H1 (cell line): ENCODE measurements around the gene ITGAE. TPM values are rescaled to one million over a fixed set of nuclear protein-coding genes. Genes with fewer than 3 reads are reported as not detected.

Experiments used
- CTCF ChIA-PET: fragments of 300-600 bp; sonication (Branson Sonifier 250); formaldehyde crosslinking; loops from one replicate; lab custom pipeline; 2021; ENCODE audit not compliant: partially characterized antibody; lab: Charles Lee
- POLR2A ChIA-PET: fragments of 300-600 bp; sonication (Branson Sonifier 250); formaldehyde crosslinking; loops from one replicate; lab custom pipeline; 2021; ENCODE audit warnings: inconsistent platforms; ENCODE audit not compliant: partially characterized antibody; lab: Charles Lee
- DNase-seq, 2 experiments: peaks; one replicate each; pipeline versions ENCODE4 v3.0.0 to v3.0.0-alpha.2; 2010 to 2022; ENCODE audit warnings: low spot score in 2 of 2, low read depth in 1 of 2, mixed read lengths in 1 of 2
- FAIRE-seq: peaks from 2 replicates; lab custom pipeline; 2011; peaks lifted over from hg19 to GRCh38; lab: Jason Lieb, UNC
- H2AFZ ChIP-seq: 2 replicates; pipeline ENCODE4 v1.8.1; 2012; ENCODE audit warnings: low read length, inconsistent platforms
- H2AK5ac ChIP-seq: 2 replicates; pipeline ENCODE4 v1.6.1; 2013; ENCODE audit warnings: low read depth, low read length
- H2BK120ac ChIP-seq: replicated peaks from 2 replicates; pipeline ENCODE3; 2013; ENCODE audit warnings: low read depth, low read length, inconsistent platforms
- H2BK12ac ChIP-seq: 2 replicates; pipeline ENCODE4 v1.6.1; 2013; ENCODE audit warnings: low read depth, low read length
- H2BK15ac ChIP-seq: 2 replicates; pipeline ENCODE4 v1.6.1; 2013; ENCODE audit warnings: low read length
- H2BK20ac ChIP-seq: 2 replicates; pipeline ENCODE4 v1.6.1; 2013; ENCODE audit warnings: low read length
- H2BK5ac ChIP-seq: 2 replicates; pipeline ENCODE4 v1.6.1; 2013; ENCODE audit warnings: low read depth, low read length
- H3K14ac ChIP-seq: 2 replicates; pipeline ENCODE4 v1.6.1; 2013; ENCODE audit warnings: inconsistent platforms; ENCODE audit not compliant: insufficient read length
- H3K18ac ChIP-seq: 2 replicates; pipeline ENCODE4 v1.6.1; 2013; ENCODE audit warnings: low read length; ENCODE audit errors: extremely low read depth
- H3K23ac ChIP-seq: 2 replicates; pipeline ENCODE4 v1.6.1; 2013; ENCODE audit warnings: inconsistent platforms; ENCODE audit not compliant: insufficient read length
- H3K23me2 ChIP-seq: 2 replicates; pipeline ENCODE4 v1.6.1; 2013; ENCODE audit warnings: low read depth, low read length
- H3K27ac ChIP-seq: 2 replicates; pipeline ENCODE4 v1.6.1; 2011; ENCODE audit warnings: low read depth, low read length, inconsistent platforms
- H3K27me3 ChIP-seq, 4 experiments: replicated peaks in 1 of 4; 1 replicate in 1 of 4; 2 replicates in 3 of 4; pipeline versions ENCODE4 v1.6.1 to v1.8.1; 2011 to 2013; ENCODE audit warnings: low read length in 3 of 4, mild to moderate bottlenecking in 3 of 4, inconsistent platforms in 2 of 4, mixed read lengths in 2 of 4, moderate library complexity in 1 of 4; ENCODE audit not compliant: control insufficient read depth in 3 of 4, insufficient read depth in 3 of 4; ENCODE audit errors: extremely low read depth in 1 of 4
- H3K36me3 ChIP-seq, 4 experiments: 2 replicates each; pipeline versions ENCODE4 v1.6.1 to v1.8.1; 2011 to 2013; ENCODE audit warnings: mild to moderate bottlenecking in 4 of 4, low read length in 3 of 4, moderate library complexity in 2 of 4, control low read depth in 1 of 4, inconsistent platforms in 1 of 4; ENCODE audit not compliant: insufficient read depth in 4 of 4, control insufficient read depth in 2 of 4
- H3K4ac ChIP-seq: replicated peaks from 2 replicates; pipeline ENCODE3; 2013; ENCODE audit warnings: low read length, low read depth, mixed read lengths, inconsistent platforms; ENCODE audit not compliant: insufficient read length
- H3K4me1 ChIP-seq, 4 experiments: replicated peaks in 1 of 4; 1 replicate in 1 of 4; 2 replicates in 3 of 4; pipeline versions ENCODE4 v1.6.1 to v1.8.1; 2011 to 2013; ENCODE audit warnings: low read length in 3 of 4, inconsistent platforms in 2 of 4, mixed read lengths in 1 of 4; ENCODE audit not compliant: insufficient read depth in 4 of 4, control insufficient read depth in 3 of 4
- H3K4me2 ChIP-seq, 2 experiments: 2 replicates each; pipeline versions ENCODE4 v1.6.1 to v1.8.1; 2011 to 2013; ENCODE audit warnings: low read depth in 2 of 2, low read length in 2 of 2, control low read depth in 1 of 2, inconsistent platforms in 1 of 2, mild to moderate bottlenecking in 1 of 2; ENCODE audit not compliant: insufficient read depth in 1 of 2
- H3K4me3 ChIP-seq, 4 experiments: fragments of 200-600, 300-600 bp in 1 of 4; sonication (generic), shearing (Covaris generic), sonication (Bioruptor Twin) in 1 of 4; 2 replicates each; pipeline versions ENCODE4 v1.5.1 to v1.8.1; 2011 to 2016; ENCODE audit warnings: low read length in 4 of 4, low read depth in 3 of 4, control low read depth in 2 of 4, inconsistent platforms in 2 of 4, mild to moderate bottlenecking in 2 of 4, mixed read lengths in 1 of 4, moderate library complexity in 1 of 4; ENCODE audit not compliant: insufficient read depth in 2 of 4; ENCODE audit errors: extremely low read depth in 1 of 4
- H3K56ac ChIP-seq: replicated peaks from 2 replicates; pipeline ENCODE3; 2013; ENCODE audit warnings: low read depth, mild to moderate bottlenecking, mixed read lengths, low read length, inconsistent platforms; ENCODE audit not compliant: insufficient read length
- H3K79me1 ChIP-seq: 2 replicates; pipeline ENCODE4 v1.6.1; 2013; ENCODE audit warnings: low read depth, low read length, control low read depth
- H3K79me2 ChIP-seq, 2 experiments: 2 replicates each; pipeline versions ENCODE4 v1.6.1 to v1.8.1; 2012 to 2013; ENCODE audit warnings: low read length in 2 of 2, mild to moderate bottlenecking in 2 of 2, inconsistent platforms in 1 of 2; ENCODE audit not compliant: insufficient read depth in 2 of 2, control insufficient read depth in 1 of 2
- H3K9ac ChIP-seq, 4 experiments: replicated peaks in 1 of 4; 1 replicate in 1 of 4; 2 replicates in 3 of 4; pipeline versions ENCODE4 v1.6.1 to v1.8.1; 2011 to 2013; ENCODE audit warnings: low read depth in 3 of 4, low read length in 3 of 4, control low read depth in 2 of 4, mild to moderate bottlenecking in 2 of 4, moderate library complexity in 2 of 4, inconsistent platforms in 1 of 4; ENCODE audit errors: extremely low read depth in 1 of 4
- H3K9me3 ChIP-seq, 2 experiments: 2 replicates each; pipeline versions ENCODE4 v1.6.1 to v1.8.1; 2012 to 2013; ENCODE audit warnings: mild to moderate bottlenecking in 2 of 2, moderate library complexity in 2 of 2, control low read depth in 1 of 2, inconsistent platforms in 1 of 2, low read depth in 1 of 2, low read length in 1 of 2, mixed read lengths in 1 of 2; ENCODE audit not compliant: insufficient read depth in 2 of 2
- H4K20me1 ChIP-seq, 2 experiments: replicated peaks in 1 of 2; 2 replicates each; pipeline versions ENCODE3 to v1.8.1; 2011 to 2013; ENCODE audit warnings: inconsistent platforms in 2 of 2, low read length in 2 of 2, mild to moderate bottlenecking in 1 of 2; ENCODE audit not compliant: insufficient read depth in 2 of 2, control insufficient read depth in 1 of 2
- H4K5ac ChIP-seq: 2 replicates; pipeline ENCODE4 v1.6.1; 2013; ENCODE audit warnings: low read length, low read depth, mixed read lengths, inconsistent platforms; ENCODE audit not compliant: insufficient read length
- H4K8ac ChIP-seq: 2 replicates; pipeline ENCODE4 v1.8.0; 2013; ENCODE audit warnings: mild to moderate bottlenecking, moderate library complexity, low read length, inconsistent platforms; ENCODE audit not compliant: insufficient read depth; ENCODE audit errors: extremely low read depth
- H4K91ac ChIP-seq: replicated peaks from 2 replicates; pipeline ENCODE3; 2013; ENCODE audit warnings: low read length, mixed read lengths, inconsistent platforms; ENCODE audit not compliant: insufficient read length
- BCL11A ChIP-seq, 2 experiments: IDR thresholded peaks; one replicate each; pipeline ENCODE4 v1.6.1; 2011; ENCODE audit warnings: low read depth in 2 of 2, low read length in 2 of 2, mild to moderate bottlenecking in 2 of 2
- CBX8 ChIP-seq: fragments of 300-800, 300-1000 bp; sonication (generic); IDR thresholded peaks from 2 replicates; pipeline ENCODE4 v1.7.1; 2016; ENCODE audit warnings: low read depth, low read length, borderline replicate concordance
- CHD1 ChIP-seq: IDR thresholded peaks from 2 replicates; pipeline ENCODE4 v1.6.1; 2012; ENCODE audit warnings: low read depth, low read length, improper control_type of control experiment
- CREB1 ChIP-seq: IDR thresholded peaks from 2 replicates; pipeline ENCODE4 v1.6.1; 2012; ENCODE audit warnings: inconsistent platforms
- EP300 ChIP-seq, 2 experiments: IDR thresholded peaks; 1 replicate in 1 of 2; 2 replicates in 1 of 2; pipeline ENCODE4 v1.6.1; 2011 to 2012; ENCODE audit warnings: low read depth in 2 of 2, low read length in 2 of 2, mild to moderate bottlenecking in 2 of 2, borderline replicate concordance in 1 of 2, inconsistent platforms in 1 of 2, moderate library complexity in 1 of 2
- FOSL1 ChIP-seq: IDR thresholded peaks from 2 replicates; pipeline ENCODE4 v1.6.1; 2011; ENCODE audit warnings: mild to moderate bottlenecking, low read depth, low read length, moderate library complexity; ENCODE audit not compliant: insufficient read depth
- KDM1A ChIP-seq: fragments of 200-600, 300-600 bp; sonication (generic); IDR thresholded peaks from 2 replicates; pipeline ENCODE4 v1.7.1; 2016; ENCODE audit warnings: mild to moderate bottlenecking, low read length, borderline replicate concordance
- POLR2AphosphoS5 ChIP-seq: IDR thresholded peaks from 2 replicates; pipeline ENCODE4 v1.6.1; 2011; ENCODE audit warnings: low read depth, low read length
- POU5F1 ChIP-seq: IDR thresholded peaks from 2 replicates; pipeline ENCODE4 v1.6.1; 2011; ENCODE audit warnings: low read depth, mild to moderate bottlenecking, low read length, moderate library complexity
- RAD21 ChIP-seq, 2 experiments: IDR thresholded peaks in 1 of 2; conservative IDR thresholded peaks in 1 of 2; 2 replicates each; pipeline ENCODE4 v1.6.1; 2011; ENCODE audit warnings: low read depth in 2 of 2, low read length in 2 of 2, improper control_type of control experiment in 1 of 2, inconsistent platforms in 1 of 2, mild to moderate bottlenecking in 1 of 2, moderate library complexity in 1 of 2
- RFX5 ChIP-seq: IDR thresholded peaks from 2 replicates; pipeline ENCODE4 v1.6.1; 2011; ENCODE audit warnings: low read depth, low read length, improper control_type of control experiment, borderline replicate concordance
- SIRT6 ChIP-seq: IDR thresholded peaks from one replicate; pipeline ENCODE4 v1.7.1; 2012; ENCODE audit warnings: low read length, inconsistent platforms
- SP2 ChIP-seq: IDR thresholded peaks from 2 replicates; pipeline ENCODE4 v1.6.1; 2012; ENCODE audit warnings: mild to moderate bottlenecking, low read length, inconsistent platforms
- WGBS, 2 experiments: shearing (Covaris generic) in 1 of 2; methylation state at CpG; one replicate each; pipeline versions ENCODE4 v1.1.6 to v1.1.7; 2013 to 2015; ENCODE audit warnings: low lambda C conversion rate in 2 of 2, mixed read lengths in 2 of 2, inconsistent platforms in 1 of 2, low coverage in 1 of 2, missing lambda C conversion rate in 1 of 2; ENCODE audit not compliant: insufficient replicate concordance in 2 of 2, insufficient coverage in 1 of 2, insufficient read length in 1 of 2; ENCODE audit errors: extremely low coverage in 1 of 2, missing lambda C conversion rate in 1 of 2; 5-methylcytosine and 5-hydroxymethylcytosine counted together
- polyA plus RNA-seq, 7 experiments: library from polyadenylated mRNA; depleted of rRNA in 3 of 7; stranded (reverse) in 5 of 7; unstranded in 2 of 7; fragments of >200 nt in 5 of 7; fragments of 200-250 nt in 2 of 7; gene quantifications; 1 replicate in 5 of 7; 2 replicates in 1 of 7; 4 replicates in 1 of 7; pipeline versions ENCODE4 v1.2.1 to v1.2.3, GENCODE V29; 2011 to 2013; ENCODE audit warnings: missing spikeins in 2 of 7, mixed read lengths in 2 of 7
- total RNA-seq: library from RNA; stranded (reverse); fragmentation: NEBNext Ultra II Directional; extraction: Animal tissue kit (Norgen Biotek cat#: 25700); gene quantifications from 2 replicates; pipeline ENCODE4 v1.2.1, GENCODE V29; 2021

The ITGAE gene
- total and polyA plus RNA-seq, 2 of the 8 experiments (the other 6 are each of a cell fraction or from before 2014, with no cell fraction given): 23.2 to 43.1 TPM

GRCh38 chr17:3777366-3778120 is 23.4 kb downstream of the ITGAE start:
- Histone ChIP-seq H3K14ac (no peak overlapping the region), H3K9ac (no peak overlapping the region), H3K27me3 (no peaks in the 10 kb centered on the region), H3K23me2 (no peaks in the 10 kb centered on the region), H2BK12ac (no peak overlapping the region), H4K8ac (no peak overlapping the region; the same call in 1 of the 2 replicates), H3K56ac (no peak overlapping the region), H2BK5ac (no peak overlapping the region), H2BK120ac (no peak overlapping the region), H2BK15ac (no peak overlapping the region), H3K4ac (no peak overlapping the region), H2AK5ac (no peak overlapping the region), H3K9me3 (no peaks in the 10 kb centered on the region), H2BK20ac (no peak overlapping the region), H3K18ac (no peak overlapping the region), H3K4me2 (no peak overlapping the region), H3K79me1 (no peaks in the 10 kb centered on the region), H3K23ac (no peak overlapping the region), H3K27ac (no peak overlapping the region), H3K4me1 (no peaks in the 10 kb centered on the region), H4K91ac (no peak overlapping the region), H4K20me1 (no peaks in the 10 kb centered on the region), H2AFZ (no peak overlapping the region), H4K5ac (no peak overlapping the region), H3K79me2 (no peaks in the 10 kb centered on the region), H3K36me3 (no peaks in the 10 kb centered on the region), H3K4me3 (no peak overlapping the region)
- no peak for TF ChIP-seq POLR2AphosphoS5
- TF ChIP-seq BCL11A (IDR thresholded peaks at IDR 0.05; ENCODE audit: low read depth in 2 of 2, low read length in 2 of 2): no peak
- no peak for TF ChIP-seq SIRT6
- TF ChIP-seq SP2: no peak
- TF ChIP-seq EP300 (IDR thresholded peaks at IDR 0.05; ENCODE audit: borderline replicate concordance in 1 of 2, low read depth in 2 of 2, low read length in 2 of 2): no peak
- TF ChIP-seq RAD21 (IDR thresholded peaks at IDR 0.05 in 1 of 2, conservative IDR thresholded peaks at IDR 0.05 in 1 of 2; ENCODE audit: low read depth in 2 of 2, low read length in 2 of 2): no peak
- no peak for TF ChIP-seq KDM1A
- TF ChIP-seq POU5F1: no peak
- no peak for TF ChIP-seq FOSL1
- no peak for TF ChIP-seq CBX8
- TF ChIP-seq CHD1: no peak
- no peak for TF ChIP-seq CREB1
- TF ChIP-seq RFX5: no peak
- ChIA-PET CTCF (interaction anchor here (1.2 to 11.5 kb wide), 4 partner anchors 9 to 95 kb away, joined by 3 to 132 read pairs (median 4); no protein-coding TSS in a partner anchor), POLR2A (interaction anchor here (0.8 to 1.3 kb wide), 2 partner anchors 9 to 113 kb away, joined by 3 read pairs; no protein-coding TSS in a partner anchor)
- DNase-seq (no peak), FAIRE-seq (no peak)
- WGBS, 2 experiments: 94% methylated on average over 20 of the region's 20 CpGs; no CpG with 5 or more reads in 1 of the 2 experiments
